BLaER1 treated with 17β-estradiol and CSF1 and Interleukin-3, amounts not matched to agents 10 nM and 100 nM (cell line): ENCODE measurements around the gene RBM24.
"Not testable (repeated sequence)": the region's sequence is repeated elsewhere in the genome, so short reads cannot be mapped to it uniquely, and the experiment has no call there.

ENCODE experiments used
- H3K27ac ChIP-seq, 11 experiments: shearing (Covaris generic); formaldehyde crosslinking; 2 replicates each; pipeline ENCODE4 v1.8.1; 2022
- H3K27me3 ChIP-seq, 11 experiments: shearing (Covaris generic); formaldehyde crosslinking; 2 replicates each; pipeline ENCODE4 v1.8.1; 2022
- H3K36me3 ChIP-seq, 11 experiments: shearing (Covaris generic); formaldehyde crosslinking; 2 replicates each; pipeline ENCODE4 v1.8.1; 2022
- H3K4me1 ChIP-seq, 10 experiments: shearing (Covaris generic); formaldehyde crosslinking; 2 replicates each; pipeline ENCODE4 v1.8.1; 2022
- H3K4me2 ChIP-seq, 11 experiments: shearing (Covaris generic); formaldehyde crosslinking; 2 replicates each; pipeline ENCODE4 v1.8.1; 2022
- H3K4me3 ChIP-seq, 10 experiments: shearing (Covaris generic); formaldehyde crosslinking; 2 replicates each; pipeline ENCODE4 v1.8.1; 2022
- H3K9ac ChIP-seq, 11 experiments: shearing (Covaris generic); formaldehyde crosslinking; 2 replicates each; pipeline ENCODE4 v1.8.1; 2022
- H3K9me3 ChIP-seq, 11 experiments: shearing (Covaris generic); formaldehyde crosslinking; replicated peaks in 1 of 11; 2 replicates each; pipeline ENCODE4 v1.8.1; 2022
- H4K20me1 ChIP-seq, 11 experiments: shearing (Covaris generic); formaldehyde crosslinking; 2 replicates each; pipeline ENCODE4 v1.8.1; 2022
- Cebpa-rat ChIP-seq, 11 experiments: shearing (Covaris generic); IDR thresholded peaks; 2 replicates each; pipeline ENCODE4 v1.8.1; 2022

The RBM24 gene

GRCh38 chr6:17318435-17319165 lies 37.4 kb downstream of the RBM24 start:
- Histone ChIP-seq H3K9ac (no peak overlapping the region), H3K36me3 (no peaks in the 10 kb centered on the region), H3K9me3 (peaks cover 0 to 33% (median 10%) of the 10 kb centered on the region in 11 experiments; a peak in 12 of 22 replicates), H3K27ac (no peak overlapping the region), H4K20me1 (no peaks in the 10 kb centered on the region), H3K4me2 (no peak overlapping the region), H3K4me3 (no peak overlapping the region), H3K27me3 (no peaks in the 10 kb centered on the region), H3K4me1 (peaks cover 0 to 7% (median 4%) of the 10 kb centered on the region in 10 experiments; a peak in 7 of 20 replicates)
- TF ChIP-seq Cebpa-rat (IDR thresholded peaks at IDR 0.05): no peak

DNA sequence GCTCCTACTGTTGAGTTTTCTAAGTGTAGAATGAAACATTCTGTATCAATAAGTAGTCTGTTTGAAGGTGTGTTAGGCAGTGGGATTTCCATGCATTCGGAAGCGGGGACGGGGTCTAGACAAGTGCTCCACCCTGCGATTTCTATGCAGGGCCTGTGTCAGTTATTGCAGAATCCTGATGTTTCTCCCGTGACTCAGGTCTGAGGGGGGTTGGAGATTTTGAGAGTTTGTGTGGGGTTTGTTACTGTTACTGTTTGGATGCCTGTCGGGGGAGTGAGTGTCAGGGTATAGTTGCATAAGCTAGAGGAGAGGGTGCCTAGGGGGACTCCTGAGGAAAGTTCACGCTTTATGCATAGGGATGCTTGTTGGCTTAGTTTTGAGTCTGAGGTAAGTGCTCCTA lies 39.1 kb downstream of the RBM24 start:
- H3K9me3 ChIP-seq: peaks cover 0 to 44% (median 13%) of the 10 kb centered on the region in 11 experiments; a peak in 9 of 22 replicates
- H3K36me3 ChIP-seq, H3K4me2 ChIP-seq, H3K27ac ChIP-seq, H3K4me1 ChIP-seq, H3K4me3 ChIP-seq, H3K9ac ChIP-seq, H3K27me3 ChIP-seq, H4K20me1 ChIP-seq: not testable (repeated sequence)

DNA sequence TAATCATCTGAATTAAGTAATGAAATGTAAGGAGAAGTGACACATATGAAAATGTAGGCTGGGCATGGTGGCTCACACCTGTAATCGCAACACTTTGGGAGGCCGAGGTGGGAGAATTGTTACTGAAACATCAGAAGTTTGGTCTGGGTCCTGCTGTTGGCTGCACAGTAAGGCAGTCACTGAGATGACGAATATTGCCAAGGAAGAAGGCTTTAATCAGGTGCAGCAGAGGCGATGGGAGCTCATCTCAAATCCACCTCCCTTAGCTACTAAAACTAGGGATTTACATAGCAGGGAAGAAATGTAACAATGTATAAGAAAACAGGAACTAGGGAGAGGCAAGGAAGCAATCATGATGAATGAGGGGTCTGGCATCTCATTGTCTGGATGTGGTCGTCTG lies 50.1 kb downstream of the RBM24 start:
- H3K4me1 ChIP-seq: no peaks in the 10 kb centered on the region
- H3K36me3 ChIP-seq: no peaks in the 10 kb centered on the region; a peak in 1 of 22 replicates
- H3K9me3 ChIP-seq: peaks cover 23 to 35% (median 30%) of the 10 kb centered on the region in 11 experiments
- no peak overlapping the region for H3K9ac ChIP-seq
- H3K4me3 ChIP-seq: no peak overlapping the region
- H3K27ac ChIP-seq: no peak overlapping the region
- H4K20me1 ChIP-seq: no peaks in the 10 kb centered on the region
- no peak for TF ChIP-seq Cebpa-rat (IDR thresholded peaks at IDR 0.05)
- no peaks in the 10 kb centered on the region for H3K27me3 ChIP-seq
- H3K4me2 ChIP-seq: no peak overlapping the region

GRCh38 chr6:17334265-17334664 lies 53.1 kb downstream of the RBM24 start:
- H3K4me1 ChIP-seq: no peaks in the 10 kb centered on the region
- H3K36me3 ChIP-seq: no peaks in the 10 kb centered on the region; a peak in 1 of 22 replicates
- no peak for TF ChIP-seq Cebpa-rat (IDR thresholded peaks at IDR 0.05)
- H3K27me3 ChIP-seq: no peaks in the 10 kb centered on the region
- H3K9me3 ChIP-seq: peaks cover 23 to 38% (median 30%) of the 10 kb centered on the region in 11 experiments
- no peak overlapping the region for H3K4me3 ChIP-seq
- no peak overlapping the region for H3K27ac ChIP-seq
- no peaks in the 10 kb centered on the region for H4K20me1 ChIP-seq
- H3K4me2 ChIP-seq: no peak overlapping the region
- no peak overlapping the region for H3K9ac ChIP-seq

DNA sequence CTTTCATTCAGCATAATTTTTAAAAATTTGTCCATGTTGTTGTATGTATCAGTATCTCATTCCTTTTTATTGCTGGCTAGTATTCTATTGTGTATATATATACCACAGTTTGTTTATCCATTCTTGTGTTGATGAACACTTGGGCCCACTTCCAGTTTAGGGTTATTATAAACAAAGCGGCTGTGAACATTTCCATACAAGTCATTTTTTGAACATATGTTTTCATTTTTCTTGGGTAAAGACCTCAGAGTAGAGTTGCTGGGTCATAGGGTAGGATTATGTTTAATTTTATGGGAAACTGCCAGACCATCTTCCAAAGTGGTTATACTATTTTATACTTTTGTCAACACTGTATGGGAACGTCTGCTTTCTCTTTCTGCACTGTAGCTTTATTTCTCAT lies 55.3 kb downstream of the RBM24 start:
- Histone ChIP-seq H3K4me2 (no peak overlapping the region), H3K9me3 (peaks cover 21 to 48% (median 32%) of the 10 kb centered on the region in 11 experiments), H3K4me3 (no peak overlapping the region), H3K9ac (no peak overlapping the region), H3K27ac (no peak overlapping the region), H3K36me3 (no peaks in the 10 kb centered on the region), H4K20me1 (no peaks in the 10 kb centered on the region), H3K27me3 (no peaks in the 10 kb centered on the region), H3K4me1 (no peaks in the 10 kb centered on the region)
- TF ChIP-seq Cebpa-rat (IDR thresholded peaks at IDR 0.05): no peak

DNA sequence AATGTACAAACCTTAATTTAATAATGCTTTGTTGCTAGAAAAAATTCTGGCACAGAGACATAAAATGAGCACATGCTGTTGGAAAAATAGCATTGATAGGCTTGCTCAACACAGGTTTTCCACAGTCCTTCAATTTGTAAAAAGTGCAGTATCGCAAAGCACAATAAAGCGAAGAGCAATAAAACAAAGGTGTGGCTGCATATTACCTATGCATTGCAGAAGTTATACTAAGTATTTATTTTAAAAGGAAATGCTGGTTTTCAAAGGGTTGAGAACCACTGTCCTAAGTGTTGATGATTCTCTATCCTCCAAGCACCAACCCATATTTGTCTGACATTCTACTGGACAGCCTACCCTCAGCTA lies 58.1 kb downstream of the RBM24 start:
- Histone ChIP-seq H3K4me2 (no peak overlapping the region), H3K27ac (no peak overlapping the region), H3K27me3 (no peaks in the 10 kb centered on the region), H4K20me1 (no peaks in the 10 kb centered on the region), H3K36me3 (no peaks in the 10 kb centered on the region), H3K9me3 (peaks cover 18 to 42% (median 34%) of the 10 kb centered on the region in 11 experiments), H3K9ac (no peak overlapping the region), H3K4me3 (no peak overlapping the region), H3K4me1 (no peaks in the 10 kb centered on the region)
- TF ChIP-seq Cebpa-rat (IDR thresholded peaks at IDR 0.05): no peak

- Histone ChIP-seq H3K4me2 (no peak overlapping the region), H3K27me3 (no peaks in the 10 kb centered on the region), H4K20me1 (no peaks in the 10 kb centered on the region), H3K4me1 (no peaks in the 10 kb centered on the region), H3K4me3 (no peak overlapping the region), H3K9ac (no peak overlapping the region), H3K9me3 (peaks cover 18 to 42% (median 34%) of the 10 kb centered on the region in 11 experiments), H3K27ac (no peak overlapping the region), H3K36me3 (no peaks in the 10 kb centered on the region)
- no peak for TF ChIP-seq Cebpa-rat (IDR thresholded peaks at IDR 0.05)
Measured at GRCh38 chr6:17341117-17341805, 60.1 kb downstream of the RBM24 start.

GRCh38 chr6:17341891-17342290 lies 60.7 kb downstream of the RBM24 start:
- Histone ChIP-seq H3K4me3 (no peak overlapping the region), H3K4me2 (no peak overlapping the region), H3K36me3 (no peaks in the 10 kb centered on the region), H3K4me1 (no peaks in the 10 kb centered on the region), H3K27me3 (no peaks in the 10 kb centered on the region), H4K20me1 (no peaks in the 10 kb centered on the region), H3K9me3 (peaks cover 18 to 42% (median 34%) of the 10 kb centered on the region in 11 experiments), H3K27ac (no peak overlapping the region), H3K9ac (no peak overlapping the region)
- TF ChIP-seq Cebpa-rat (IDR thresholded peaks at IDR 0.05): no peak

DNA sequence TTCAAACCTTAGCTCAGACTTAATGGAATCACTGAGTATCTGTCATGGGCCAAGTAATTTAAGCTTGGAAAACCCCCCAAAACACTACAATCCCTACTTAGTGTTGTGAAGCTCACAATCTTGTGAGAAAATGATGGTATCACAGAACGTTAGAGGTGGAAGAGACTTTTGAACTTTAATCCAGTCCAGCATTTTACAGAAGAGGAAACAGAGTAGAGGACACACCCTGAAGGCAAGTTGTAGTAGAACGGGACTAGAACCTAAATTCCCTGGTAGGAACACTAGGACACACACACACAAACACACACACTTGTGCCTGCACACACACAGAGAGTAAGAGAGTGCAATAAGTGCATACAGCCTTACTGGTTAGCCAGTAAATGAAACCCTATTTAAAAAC lies 62.1 kb downstream of the RBM24 start:
- Histone ChIP-seq H3K4me3 (no peak overlapping the region), H3K4me2 (no peak overlapping the region), H3K9me3 (peaks cover 18 to 42% (median 34%) of the 10 kb centered on the region in 11 experiments), H3K4me1 (no peaks in the 10 kb centered on the region), H3K9ac (no peak overlapping the region), H3K27ac (no peak overlapping the region), H3K36me3 (no peaks in the 10 kb centered on the region), H3K27me3 (no peaks in the 10 kb centered on the region), H4K20me1 (no peaks in the 10 kb centered on the region)
- TF ChIP-seq Cebpa-rat (IDR thresholded peaks at IDR 0.05): no peak
